ENCODE measurements around the gene ARFGAP1.

ARFGAP1 gene

GRCh38 chr20:63226042-63226943, 46.3 kb upstream of the ARFGAP1 start:
- no peak for TF ChIP-seq CTCF (IDR thresholded peaks at IDR 0.05; ENCODE audit: low read depth, low read length, missing control alignments)
- in situ Hi-C loops (cut with HindIII; ENCODE audit: low sequenced_read_pairs), result no loop called here
- no peak overlapping the region for H3K4me3 ChIP-seq (ENCODE audit: low read depth, low read length)
- no peak for DNase-seq (ENCODE audit: low read depth)

- TF ChIP-seq CTCF (IDR thresholded peaks at IDR 0.05; ENCODE audit: low read depth, low read length, missing control alignments), result no peak
- H3K4me3 ChIP-seq (ENCODE audit: low read depth, low read length), result no peak overlapping the region
- no peak for DNase-seq (ENCODE audit: low read depth)
- in situ Hi-C loops (cut with HindIII; ENCODE audit: low sequenced_read_pairs), result no loop called here
These were observed 45.4 kb upstream of the ARFGAP1 start for GRCh38 chr20:63227260-63227659.

DNA sequence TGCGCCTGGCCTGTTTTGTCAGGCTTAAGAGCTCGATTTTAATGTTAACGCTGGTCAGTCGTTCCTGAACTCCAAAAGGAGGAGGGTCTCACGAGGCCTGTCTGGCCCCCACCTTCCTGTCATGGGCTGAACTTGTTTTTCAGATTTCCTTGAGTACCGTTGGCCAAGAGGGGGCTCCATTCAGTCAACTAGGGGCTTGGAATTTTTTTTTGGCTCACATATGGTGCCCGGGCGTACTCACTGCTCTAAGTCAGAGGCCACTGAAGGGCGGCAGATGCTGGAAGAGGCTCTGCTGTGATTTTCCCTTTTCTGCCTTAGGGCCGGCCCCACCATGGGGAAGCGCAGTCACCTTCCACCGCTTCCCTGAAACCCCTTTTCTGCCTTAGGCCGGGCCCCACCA, 43.8 kb upstream of the ARFGAP1 start:
- no peak overlapping the region for H3K4me3 ChIP-seq (ENCODE audit: low read depth, low read length)
- in situ Hi-C loops (cut with HindIII; ENCODE audit: low sequenced_read_pairs), result no loop called here
- no peak for TF ChIP-seq CTCF (IDR thresholded peaks at IDR 0.05; ENCODE audit: low read depth, low read length, missing control alignments)
- DNase-seq (ENCODE audit: low read depth), result no peak

DNA sequence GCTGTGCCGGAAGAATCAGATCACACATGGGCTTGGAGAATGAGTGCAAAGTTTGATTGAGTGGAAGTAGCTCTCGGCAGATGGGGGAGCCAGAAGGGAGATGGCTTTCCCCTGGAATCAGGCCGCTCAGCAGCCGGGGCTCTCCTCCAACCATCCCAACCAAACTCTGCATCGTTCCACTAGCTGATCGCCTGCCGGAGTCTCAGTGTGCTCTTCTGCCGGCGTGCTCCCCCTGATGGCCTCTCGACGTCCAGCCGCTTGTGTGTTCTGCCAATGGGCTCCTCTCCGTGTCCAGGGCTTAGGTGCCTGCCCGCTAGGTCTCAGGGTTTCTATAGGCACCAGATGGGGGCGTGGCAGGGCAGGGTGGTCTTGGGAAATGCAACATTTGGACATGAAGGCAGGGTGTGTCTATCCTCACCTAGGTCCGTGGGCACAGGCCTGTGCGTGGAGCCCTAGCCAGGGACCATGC, 41.8 kb upstream of the ARFGAP1 start:
- H3K4me3 ChIP-seq (ENCODE audit: low read depth, low read length), result no peak overlapping the region
- TF ChIP-seq CTCF (IDR thresholded peaks at IDR 0.05; ENCODE audit: low read depth, low read length, missing control alignments), result peak; percentile 80
- peak; percentile 31 for DNase-seq (ENCODE audit: low read depth)
- in situ Hi-C loops (cut with HindIII; ENCODE audit: low sequenced_read_pairs), result no loop called here

DNA sequence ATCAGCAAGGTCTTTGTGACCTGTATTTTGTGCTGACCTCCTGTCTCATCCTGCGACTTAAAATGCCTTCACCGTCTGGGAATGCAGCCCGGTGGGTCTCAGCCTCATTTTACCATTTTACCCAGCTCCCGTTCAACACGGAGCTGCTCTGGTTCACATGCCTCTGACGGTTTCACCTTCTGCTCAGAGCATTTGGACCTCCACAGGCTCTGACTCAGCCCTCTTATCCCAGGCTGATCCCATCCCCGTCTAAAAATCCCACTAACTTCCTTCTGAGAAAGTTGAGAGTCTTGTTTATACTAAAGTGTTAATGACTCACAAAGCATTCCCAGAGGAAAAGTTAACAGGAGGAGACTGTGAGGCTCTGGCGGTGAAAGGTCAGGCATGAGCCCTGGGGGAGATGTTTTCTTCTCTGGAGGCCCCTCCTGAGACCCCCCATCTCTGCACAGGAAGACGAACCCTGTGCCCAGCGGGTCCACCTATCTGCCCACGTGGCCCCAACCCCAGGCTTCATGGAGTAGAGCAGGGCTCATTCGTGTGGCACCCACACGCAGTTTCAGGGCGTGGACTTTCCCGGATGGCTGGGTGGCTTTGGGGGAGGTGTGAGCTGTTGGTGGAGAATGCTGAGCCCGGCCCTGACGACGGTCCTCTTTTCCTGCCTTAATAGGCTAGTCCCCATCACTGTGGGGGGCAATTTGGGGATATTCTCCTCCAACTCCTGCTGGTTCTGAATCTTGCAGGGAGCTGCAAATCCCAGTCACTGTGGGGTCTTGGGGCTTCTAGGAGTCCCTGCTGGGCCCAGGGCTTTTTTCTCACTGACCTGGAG, 40.2 kb upstream of the ARFGAP1 start:
- peak; percentile 60 for DNase-seq (ENCODE audit: low read depth)
- in situ Hi-C loops (cut with HindIII; ENCODE audit: low sequenced_read_pairs), result no loop called here
- H3K4me3 ChIP-seq (ENCODE audit: low read depth, low read length), result no peak overlapping the region
- TF ChIP-seq CTCF (IDR thresholded peaks at IDR 0.05; ENCODE audit: low read depth, low read length, missing control alignments), result no peak

DNA sequence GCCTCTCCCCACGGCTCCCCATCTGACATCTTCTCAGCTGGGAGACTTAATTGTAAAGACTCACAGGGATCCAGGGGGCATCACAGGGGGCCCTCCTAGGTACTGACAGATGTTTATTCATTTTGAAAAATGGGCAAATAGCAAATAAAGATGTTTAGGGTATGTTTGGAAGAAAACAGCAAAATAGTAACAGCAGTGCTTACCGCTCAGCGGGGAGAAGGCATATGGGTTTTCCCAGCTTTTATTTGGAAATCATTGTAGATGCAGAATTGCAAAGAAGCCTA, 39.6 kb upstream of the ARFGAP1 start:
- DNase-seq (ENCODE audit: low read depth), result no peak
- no peak for TF ChIP-seq CTCF (IDR thresholded peaks at IDR 0.05; ENCODE audit: low read depth, low read length, missing control alignments)
- H3K4me3 ChIP-seq (ENCODE audit: low read depth, low read length), result no peak overlapping the region
- in situ Hi-C loops (cut with HindIII; ENCODE audit: low sequenced_read_pairs), result no loop called here
